Esophagus mucosa (tissue), 1 donor: ENCODE measurements around the gene RAD51. TPM values are rescaled to one million over a fixed set of nuclear protein-coding genes. Genes with fewer than 3 reads are reported as not detected.
A peak's percentile ranks its signal among the peaks of the same experiment; 100 is the strongest.

ENCODE experiments used
- ATAC-seq: fragments of 200-7000 bp; cut with Tn5 transposase; one replicate; pipeline ENCODE4 v1.9.1; 2020
- total RNA-seq: library from RNA; stranded (reverse); gene quantifications from one replicate; pipeline ENCODE4 v1.2.4, GENCODE V29; 2023
- donor health status: DM: yes; HTN: yes; CAD: no.

Gene RAD51
- total RNA-seq, 1 donor from 2014 or later: 8.2 TPM

- ATAC-seq: no peak
These were observed 28.0 kb downstream of the RAD51 start for GRCh38 chr15:40722934-40723333.

- no peak for ATAC-seq
These were observed 28.9 kb downstream of the RAD51 start for GRCh38 chr15:40723919-40724318.

DNA sequence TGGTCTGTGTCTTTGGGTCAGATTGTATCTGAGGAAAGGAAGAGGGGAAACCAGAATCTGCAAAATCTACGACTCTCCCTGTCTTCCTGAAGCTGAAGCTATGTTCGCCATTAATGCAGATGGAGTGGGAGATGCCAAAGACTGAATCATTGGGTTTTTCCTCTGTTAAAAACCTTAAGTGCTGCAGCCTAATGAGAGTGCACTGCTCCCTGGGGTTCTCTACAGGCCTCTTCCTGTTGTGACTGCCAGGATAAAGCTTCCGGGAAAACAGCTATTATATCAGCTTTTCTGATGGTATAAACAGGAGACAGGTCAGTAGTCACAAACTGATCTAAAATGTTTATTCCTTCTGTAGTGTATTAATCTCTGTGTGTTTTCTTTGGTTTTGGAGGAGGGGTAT lies 36.1 kb downstream of the RAD51 start:
- no peak for ATAC-seq

GRCh38 chr15:40736575-40736974 lies 41.6 kb downstream of the RAD51 start:
- ATAC-seq: no peak

GRCh38 chr15:40737048-40737447 lies 42.1 kb downstream of the RAD51 start:
- no peak for ATAC-seq

GRCh38 chr15:40739047-40739446 lies 44.1 kb downstream of the RAD51 start:
- ATAC-seq: no peak

DNA sequence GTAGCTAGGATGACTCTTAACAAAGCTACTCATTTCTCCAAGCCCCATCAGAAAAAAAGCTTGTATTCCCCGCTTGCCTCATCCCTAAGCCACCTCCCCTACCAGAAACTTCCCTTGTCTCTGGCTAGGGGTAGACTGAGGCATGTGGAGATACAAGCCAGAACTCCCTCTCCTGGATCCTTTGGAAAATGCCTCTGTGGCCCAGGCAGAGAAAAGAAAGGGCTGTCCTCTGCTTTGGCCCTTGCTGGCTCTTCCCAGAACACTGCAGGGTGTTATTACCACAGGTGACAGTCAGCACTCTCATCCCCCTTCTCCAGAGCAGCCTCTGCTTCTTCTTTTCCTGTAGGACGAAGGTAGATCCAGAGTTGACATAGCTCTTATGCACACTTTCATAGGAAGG lies 44.9 kb downstream of the RAD51 start:
- ATAC-seq: no peak

DNA sequence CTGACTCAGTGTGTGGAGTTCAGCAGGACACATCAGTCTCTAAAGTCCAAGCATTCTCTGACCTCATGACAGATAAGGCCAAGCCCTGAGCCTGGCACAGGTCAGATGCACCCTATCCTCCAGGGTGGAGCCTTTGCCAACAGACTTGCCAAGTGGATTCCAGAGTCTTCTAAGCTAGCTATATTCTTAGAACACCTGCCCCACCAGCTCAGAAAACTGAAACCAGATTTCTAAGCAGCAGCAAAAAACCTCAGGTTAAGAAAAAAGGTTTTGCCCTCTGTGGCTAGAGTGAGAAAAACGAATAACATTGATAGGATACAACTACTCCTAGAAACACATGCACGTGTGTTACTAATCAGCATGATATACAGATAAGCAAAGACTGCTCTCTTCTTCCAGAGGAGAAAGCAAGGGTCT lies 48.5 kb downstream of the RAD51 start:
- ATAC-seq: no peak

GRCh38 chr15:40743921-40744814 lies 49.2 kb downstream of the RAD51 start:
- ATAC-seq: peak; percentile 50

DNA sequence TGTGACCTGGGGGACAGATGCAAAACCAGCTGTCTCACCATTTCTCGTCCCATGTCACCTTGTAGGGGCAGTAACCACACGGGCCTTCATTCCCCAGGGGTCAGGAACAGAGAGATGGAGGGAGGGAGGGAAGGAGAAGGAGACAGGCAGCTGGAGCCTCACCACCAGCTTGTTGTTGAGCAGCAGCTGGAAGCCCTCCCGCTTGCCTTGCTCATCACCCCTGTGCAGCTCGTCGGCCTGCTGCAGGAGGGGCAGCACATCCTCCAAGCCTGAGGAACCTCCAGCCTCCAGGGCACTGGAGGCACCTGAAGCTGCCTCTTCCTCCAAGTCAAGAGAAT lies 49.8 kb downstream of the RAD51 start:
- no peak for ATAC-seq

DNA sequence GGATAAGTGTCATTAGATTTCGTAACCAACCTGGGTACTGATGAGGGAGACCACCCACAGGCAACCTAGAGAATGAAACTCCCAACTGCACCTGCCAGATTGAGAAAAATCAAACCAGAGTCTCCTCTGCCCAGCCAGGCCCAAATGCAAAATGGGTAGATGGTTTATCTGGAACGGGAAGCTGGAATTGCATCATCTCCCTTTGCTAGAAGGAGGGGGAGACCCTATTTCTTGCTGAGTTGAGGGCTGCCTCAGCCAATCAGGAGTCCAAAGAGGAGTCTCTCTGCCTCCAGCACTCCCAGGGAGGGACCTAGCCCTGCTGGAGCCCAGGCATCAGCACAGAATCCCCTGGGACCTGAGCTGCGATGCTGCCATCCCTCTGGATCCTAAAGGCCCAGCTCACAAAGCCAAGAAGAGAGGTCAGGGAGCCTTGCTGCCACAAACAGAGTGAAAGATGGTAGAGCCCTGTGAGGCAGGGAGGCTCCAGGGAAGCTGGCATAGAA lies 52.0 kb downstream of the RAD51 start:
- ATAC-seq: no peak

GRCh38 chr15:40747685-40748631 lies 53.0 kb downstream of the RAD51 start:
- no peak for ATAC-seq

- ATAC-seq: no peak
These were observed 54.2 kb downstream of the RAD51 start for GRCh38 chr15:40749151-40749630.

DNA sequence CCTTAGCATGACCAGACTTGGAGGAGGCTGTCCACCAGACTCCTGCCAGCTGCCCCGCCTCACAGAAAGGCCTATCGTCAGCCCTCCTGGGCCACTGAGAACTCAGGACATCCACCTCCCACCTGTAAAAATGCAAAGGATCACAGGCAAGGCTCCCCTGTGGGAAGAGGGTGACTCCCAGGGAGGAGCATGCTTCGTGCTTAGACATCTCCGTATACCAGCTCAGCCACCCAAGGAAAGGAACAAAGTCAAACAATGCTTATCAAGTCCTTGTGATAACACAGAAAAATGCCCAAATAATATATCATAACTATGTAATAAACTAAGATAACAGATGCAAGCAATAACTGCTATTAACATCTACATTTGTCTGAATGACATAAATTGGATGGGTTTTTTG lies 55.9 kb downstream of the RAD51 start:
- ATAC-seq: no peak

GRCh38 chr15:40751745-40752144 lies 56.8 kb downstream of the RAD51 start:
- ATAC-seq: no peak

GRCh38 chr15:40754574-40754882 lies 59.6 kb downstream of the RAD51 start:
- peak; percentile 62 for ATAC-seq

GRCh38 chr15:40754883-40755811 lies 60.2 kb downstream of the RAD51 start, which contains the start of gene RMDN3:
Gene RMDN3, minus strand, starts transcription at chr15:40755254. Its CDS starts 471 bp downstream, at chr15:40754783.
- ATAC-seq: peak; percentile 98

- ATAC-seq: no peak
These were observed 60.8 kb downstream of the RAD51 start for GRCh38 chr15:40755812-40756208.

GRCh38 chr15:40756938-40757337 lies 62.0 kb downstream of the RAD51 start:
- ATAC-seq: no peak

DNA sequence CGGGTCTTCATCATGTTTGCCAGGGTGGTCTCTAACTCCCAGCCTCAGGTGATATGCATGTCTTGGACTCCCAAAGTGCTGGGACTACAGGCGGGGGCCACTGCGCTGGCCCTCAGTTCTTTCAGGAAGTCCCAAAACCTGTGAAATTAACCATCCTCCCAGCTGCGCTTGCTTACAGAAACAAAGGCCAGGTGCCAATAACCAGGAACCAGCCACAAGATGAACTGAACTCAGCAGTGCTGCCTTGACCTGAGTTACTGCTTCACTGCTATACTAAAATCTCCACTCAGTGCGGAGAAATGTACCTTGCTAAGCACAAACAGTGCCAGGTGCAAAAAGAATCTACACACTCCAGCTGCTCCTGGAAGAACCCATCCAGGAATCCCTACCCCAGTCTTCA lies 65.0 kb downstream of the RAD51 start:
- ATAC-seq: no peak

GRCh38 chr15:40762919-40763800 lies 68.2 kb downstream of the RAD51 start:
- peak; percentile 8 for ATAC-seq
